RWPE1 (cell line): ENCODE data around the gene TSN.

Experiments used
- CTCF ChIA-PET: fragments of 350-600 bp; sonication (Branson Sonifier 250); formaldehyde crosslinking; extraction: SDS; loops from one replicate; lab custom pipeline; 2021; lab: Yijun Ruan, JAX
- POLR2A ChIA-PET: fragments of 400-600 bp; formaldehyde crosslinking; extraction: SDS; loops from one replicate; lab custom pipeline; 2020; ENCODE audit warnings: antibody characterized with exemption; ENCODE audit not compliant: low non-redundant PET; lab: Yijun Ruan, JAX
- DNase-seq: peaks from one replicate; pipeline ENCODE4 v3.0.0; 2012; ENCODE audit warnings: low spot score
- H3K27ac ChIP-seq: fragments of 450-650 bp; 2 replicates; pipeline ENCODE4 v1.5.1; 2017
- CTCF ChIP-seq: fragments of 450-650 bp; conservative IDR thresholded peaks from 2 replicates; pipeline ENCODE4 v1.5.1; 2017; ENCODE audit warnings: low read depth, mild to moderate bottlenecking

The TSN gene

GRCh38 chr2:121791801-121792221, 36.4 kb downstream of the TSN start:
- H3K27ac ChIP-seq: no peak overlapping the region
- DNase-seq: no peak
- ChIA-PET POLR2A (no interaction called here), CTCF (no interaction called here)
- TF ChIP-seq CTCF: no peak

GRCh38 chr2:121793816-121794215, 38.4 kb downstream of the TSN start:
- no peak for TF ChIP-seq CTCF
- ChIA-PET CTCF (no interaction called here), POLR2A (no interaction called here)
- DNase-seq: no peak
- H3K27ac ChIP-seq: no peak overlapping the region

- POLR2A ChIA-PET: no interaction called here
- CTCF ChIA-PET: no interaction called here
- no peak overlapping the region for H3K27ac ChIP-seq
- TF ChIP-seq CTCF: no peak
- DNase-seq: no peak
Observed at GRCh38 chr2:121794233-121794632, 38.8 kb downstream of the TSN start.

- ChIA-PET CTCF (no interaction called here), POLR2A (no interaction called here)
- no peak for TF ChIP-seq CTCF
- no peak overlapping the region for H3K27ac ChIP-seq
- DNase-seq: no peak
Observed at GRCh38 chr2:121796239-121796638, 40.8 kb downstream of the TSN start.

DNA sequence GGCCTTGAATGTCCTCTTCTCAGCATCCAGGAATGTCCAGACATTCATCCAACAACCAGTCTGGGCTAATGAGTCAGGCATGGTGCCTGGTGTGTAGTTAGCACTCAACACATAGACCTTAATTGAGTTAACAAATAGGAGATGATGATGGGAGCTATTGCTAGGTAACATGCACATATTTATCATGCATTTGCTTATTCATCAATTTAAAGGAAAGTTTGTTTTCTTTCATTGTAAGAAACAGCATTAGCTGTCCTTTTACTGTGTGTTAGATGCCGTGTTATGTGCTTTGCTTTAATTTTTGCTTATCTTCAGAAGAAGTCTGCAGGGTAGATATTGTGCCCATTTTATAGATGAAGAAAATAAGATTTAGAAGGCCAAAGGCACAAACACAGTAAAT, 43.2 kb downstream of the TSN start:
- CTCF ChIA-PET: interaction anchor here (0.7 kb wide), 1 partner anchor 613 kb away, joined by 3 read pairs; no protein-coding TSS in a partner anchor
- POLR2A ChIA-PET: no interaction called here
- TF ChIP-seq CTCF: no peak
- DNase-seq: no peak
- no peak overlapping the region for H3K27ac ChIP-seq

- no peak for DNase-seq
- ChIA-PET CTCF (no interaction called here), POLR2A (no interaction called here)
- TF ChIP-seq CTCF: no peak
- H3K27ac ChIP-seq: no peak overlapping the region
Observed at GRCh38 chr2:121801916-121802315, 46.5 kb downstream of the TSN start.

DNA sequence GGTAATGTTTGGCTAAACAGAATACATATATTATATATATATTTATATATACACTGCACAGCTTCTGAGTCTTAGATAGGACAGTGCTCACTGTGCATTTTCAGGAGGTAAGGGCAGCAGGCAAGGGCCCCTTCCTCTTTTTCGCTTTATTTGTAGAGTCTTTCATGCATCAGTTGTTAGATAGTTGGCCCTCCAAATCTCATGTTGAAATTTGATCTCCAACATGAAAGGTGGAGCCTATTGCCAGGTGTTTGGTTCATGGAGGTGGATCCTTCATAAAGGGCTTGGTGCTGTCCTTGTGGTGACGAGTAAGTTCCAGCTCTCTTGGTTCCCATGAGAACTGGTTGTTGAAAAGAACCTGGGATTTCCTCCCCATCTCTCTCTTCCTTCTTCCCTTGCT, 48.1 kb downstream of the TSN start:
- ChIA-PET CTCF (interaction anchor here (0.6 kb wide), 1 partner anchor 206 kb away, joined by 3 read pairs; no protein-coding TSS in a partner anchor), POLR2A (no interaction called here)
- H3K27ac ChIP-seq: no peak overlapping the region
- no peak for DNase-seq
- no peak for TF ChIP-seq CTCF
